Choroid plexus epithelial cell (primary cell): ENCODE data around the gene INTS1.

ENCODE experiments used
- DNase-seq: peaks from one replicate; pipeline ENCODE4 v3.0.0-alpha.2; 2010; ENCODE audit warnings: low read depth
- H3K4me3 ChIP-seq: 2 replicates; pipeline ENCODE4 v1.5.1; 2011; ENCODE audit warnings: low read depth, mild to moderate bottlenecking, control low read depth, low read length, moderate library complexity
- TF ChIP-seq, protein P1 (sequence below): conservative IDR thresholded peaks from 2 replicates; pipeline ENCODE4 v1.5.1; 2011; ENCODE audit warnings: low read depth, mild to moderate bottlenecking, control low read depth, inconsistent platforms, low read length, moderate library complexity

INTS1 gene

DNA sequence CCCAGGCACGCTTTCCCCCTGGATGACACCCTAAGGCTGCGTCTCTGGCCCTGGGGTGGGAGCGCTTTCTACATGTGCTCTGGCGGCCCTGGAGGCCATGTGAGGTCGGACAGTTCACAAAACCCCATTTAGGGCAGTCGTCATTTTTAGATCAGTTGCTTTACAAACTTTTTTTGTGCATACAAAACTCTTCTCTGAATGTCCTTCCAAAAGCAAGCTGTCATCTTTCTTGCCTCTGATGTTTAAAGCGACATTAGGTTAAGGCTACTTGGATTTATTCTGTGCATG lies 32.2 kb upstream of the INTS1 start:
- TF ChIP-seq, protein P1, sequence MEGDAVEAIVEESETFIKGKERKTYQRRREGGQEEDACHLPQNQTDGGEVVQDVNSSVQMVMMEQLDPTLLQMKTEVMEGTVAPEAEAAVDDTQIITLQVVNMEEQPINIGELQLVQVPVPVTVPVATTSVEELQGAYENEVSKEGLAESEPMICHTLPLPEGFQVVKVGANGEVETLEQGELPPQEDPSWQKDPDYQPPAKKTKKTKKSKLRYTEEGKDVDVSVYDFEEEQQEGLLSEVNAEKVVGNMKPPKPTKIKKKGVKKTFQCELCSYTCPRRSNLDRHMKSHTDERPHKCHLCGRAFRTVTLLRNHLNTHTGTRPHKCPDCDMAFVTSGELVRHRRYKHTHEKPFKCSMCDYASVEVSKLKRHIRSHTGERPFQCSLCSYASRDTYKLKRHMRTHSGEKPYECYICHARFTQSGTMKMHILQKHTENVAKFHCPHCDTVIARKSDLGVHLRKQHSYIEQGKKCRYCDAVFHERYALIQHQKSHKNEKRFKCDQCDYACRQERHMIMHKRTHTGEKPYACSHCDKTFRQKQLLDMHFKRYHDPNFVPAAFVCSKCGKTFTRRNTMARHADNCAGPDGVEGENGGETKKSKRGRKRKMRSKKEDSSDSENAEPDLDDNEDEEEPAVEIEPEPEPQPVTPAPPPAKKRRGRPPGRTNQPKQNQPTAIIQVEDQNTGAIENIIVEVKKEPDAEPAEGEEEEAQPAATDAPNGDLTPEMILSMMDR = no peak
- DNase-seq = no peak
- peak overlapping the region; percentile 35 for H3K4me3 ChIP-seq

DNA sequence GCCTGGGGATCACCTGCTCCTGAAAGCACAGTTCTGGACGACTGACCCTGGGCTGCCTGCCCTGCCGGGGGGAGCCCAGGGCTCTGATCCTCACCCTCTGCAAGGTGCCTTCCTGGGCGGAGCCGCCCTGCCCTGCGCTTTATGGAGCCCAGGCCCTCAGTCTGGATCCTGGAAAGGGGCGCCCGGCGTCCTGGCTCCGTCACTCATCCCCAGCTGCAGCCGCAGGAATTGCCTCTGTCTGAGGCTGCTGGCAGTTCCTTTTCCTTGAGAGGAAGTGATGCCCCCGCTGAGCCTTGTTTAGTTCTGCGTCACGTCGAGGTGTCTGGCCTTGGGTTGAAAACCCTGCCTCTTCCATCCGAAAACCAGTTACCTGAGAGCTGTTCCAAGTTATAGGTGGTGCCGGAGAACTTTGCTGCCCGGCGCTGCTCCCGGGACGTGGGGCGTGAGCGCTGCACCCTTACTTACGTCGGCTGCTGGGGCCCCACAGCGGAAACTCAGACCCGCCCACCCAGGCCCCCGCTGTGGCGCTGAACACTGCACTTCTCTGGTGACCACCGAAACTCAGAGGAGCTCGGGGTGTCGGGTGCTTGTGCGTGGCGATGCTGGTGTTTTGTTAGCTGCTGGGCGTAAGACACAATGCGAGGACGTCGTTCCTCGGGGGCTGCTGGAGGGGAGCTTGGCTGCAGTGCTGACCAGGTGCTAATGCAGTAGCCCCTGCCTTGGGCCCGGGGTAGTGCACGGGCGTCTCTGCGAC lies 31.7 kb upstream of the INTS1 start:
- TF ChIP-seq, protein P1 = no peak
- peak; percentile 45 for DNase-seq
- H3K4me3 ChIP-seq = no peak overlapping the region

DNA sequence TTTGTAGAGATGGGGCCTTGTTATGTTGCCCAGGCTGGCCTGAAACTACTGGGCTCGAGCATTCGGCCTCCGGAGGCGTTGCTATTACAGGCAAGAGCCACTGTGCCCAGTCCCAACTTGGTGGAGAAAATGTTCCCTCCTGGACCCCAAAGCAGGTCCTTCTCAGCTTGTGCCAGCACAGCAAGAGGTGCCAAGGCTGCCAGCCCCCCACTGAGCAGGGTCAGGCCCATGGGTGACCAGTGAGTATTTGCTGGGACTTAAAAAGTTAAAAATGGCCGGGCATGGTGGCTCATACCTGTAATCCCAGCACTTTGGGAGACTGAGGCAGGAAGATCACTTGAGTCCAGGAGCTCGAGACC lies 30.9 kb upstream of the INTS1 start:
- H3K4me3 ChIP-seq = no peak overlapping the region
- TF ChIP-seq, protein P1 = no peak
- no peak for DNase-seq

DNA sequence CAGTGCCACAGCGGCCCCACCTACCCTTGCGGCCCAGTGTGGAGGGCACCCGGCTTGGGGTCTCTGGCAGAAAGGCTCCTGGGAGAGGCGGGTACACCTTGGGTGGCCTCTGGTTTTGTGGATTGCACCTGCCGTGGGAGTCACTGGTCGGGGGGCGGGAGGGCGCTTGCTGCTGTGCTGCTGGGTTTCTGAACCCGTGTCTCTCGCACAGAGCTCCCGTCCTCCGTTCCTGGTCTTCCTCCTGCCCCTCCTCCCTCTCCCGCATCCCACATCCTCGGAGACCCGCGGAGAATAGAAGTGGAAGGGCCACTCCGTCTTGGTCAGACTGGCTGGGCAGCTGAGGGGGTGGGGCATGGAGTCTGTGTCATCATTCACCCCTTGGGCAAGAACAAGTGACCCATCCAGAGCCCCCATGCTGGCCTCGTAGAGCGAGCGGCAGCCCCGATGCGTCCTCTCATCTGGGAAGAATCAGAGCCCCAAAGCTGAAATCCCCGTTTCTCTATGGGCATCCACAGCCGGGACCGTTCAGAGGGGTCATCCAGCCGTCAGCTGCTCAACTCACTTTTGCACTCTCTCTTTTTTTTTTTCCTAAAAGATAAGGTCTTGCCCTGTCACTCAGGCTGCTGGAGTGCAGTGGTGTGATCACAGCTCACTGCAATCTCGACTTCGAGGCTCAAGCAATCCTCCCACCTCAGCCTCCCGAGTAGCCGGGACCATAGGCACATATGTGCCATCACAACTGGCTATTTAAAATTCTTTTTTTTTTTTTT lies 30.3 kb upstream of the INTS1 start:
- DNase-seq = no peak
- TF ChIP-seq, protein P1 = no peak
- no peak overlapping the region for H3K4me3 ChIP-seq

DNA sequence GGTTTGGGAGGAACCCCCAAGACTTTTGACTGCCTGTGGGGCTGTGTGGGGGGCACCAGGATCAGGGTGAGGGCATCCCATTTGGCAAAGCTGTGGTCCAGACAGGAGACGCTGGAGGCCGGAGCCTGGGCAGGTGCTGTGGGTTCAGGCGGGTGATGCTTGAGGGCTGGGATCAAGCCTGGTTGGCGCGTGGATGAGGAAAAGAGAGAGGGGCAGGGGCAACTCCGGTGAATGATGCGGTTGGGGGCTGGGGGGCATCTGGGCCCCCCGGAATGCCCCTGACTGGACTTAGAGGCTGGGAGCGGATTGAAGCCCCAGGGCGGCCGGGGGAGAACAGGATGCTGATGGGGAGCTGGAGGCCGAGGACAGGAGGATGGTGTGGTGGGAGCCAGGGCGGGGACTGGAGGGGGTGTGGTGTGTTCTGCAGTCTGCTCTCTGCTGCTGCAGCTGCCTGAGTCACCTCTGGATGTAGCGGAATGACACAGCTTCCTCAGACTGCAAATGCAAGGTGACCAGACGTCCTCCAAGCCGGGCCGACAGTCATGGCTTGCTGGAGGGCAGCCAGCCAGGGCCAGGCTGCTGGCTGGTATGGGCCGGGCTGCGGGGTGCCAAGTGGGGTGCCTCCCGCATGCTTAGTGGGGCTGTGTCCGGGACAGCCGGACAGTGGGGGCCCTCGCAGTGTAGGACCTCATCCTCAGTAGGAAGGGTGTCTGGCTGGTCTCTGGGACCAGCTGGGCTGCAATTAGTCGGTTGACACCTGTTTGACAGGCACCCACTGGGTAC lies 29.5 kb upstream of the INTS1 start:
- DNase-seq = peak; percentile 84
- TF ChIP-seq, protein P1 = no peak
- peak overlapping the region; percentile 7 for H3K4me3 ChIP-seq

- peak overlapping the region; percentile 74 for H3K4me3 ChIP-seq
- peak; percentile 44 for DNase-seq
- TF ChIP-seq, protein P1 = no peak
Measured at GRCh38 chr7:1533255-1533546, 29.0 kb upstream of the INTS1 start.
